HepG2 (cell line): Measurements from ENCODE around the gene CBX7.

Experiments used
- MXI1 ChIP-seq: IDR thresholded peaks from 3 replicates; pipeline ENCODE4 v1.6.1; 2012; ENCODE audit warnings: low read depth, low read length, inconsistent platforms, borderline replicate concordance
- PCBP2 ChIP-seq: fragments of 200-400 bp; formaldehyde crosslinking; optimal IDR thresholded peaks from 2 replicates; pipeline ENCODE3; 2018; ENCODE audit warnings: low read length, low read depth; ENCODE audit not compliant: poor library complexity, severe bottlenecking
- RAD21 ChIP-seq: fragments of 450-650 bp; formaldehyde crosslinking; IDR thresholded peaks from 2 replicates; pipeline ENCODE4 v1.5.0; 2020; ENCODE audit warnings: mild to moderate bottlenecking
- TCF7L2 ChIP-seq: IDR thresholded peaks from 2 replicates; pipeline ENCODE4 v1.6.1; 2011; ENCODE audit warnings: mild to moderate bottlenecking, low read depth, low read length, moderate library complexity
- ZNF12 ChIP-seq: sonication (generic); formaldehyde crosslinking; IDR thresholded peaks from 2 replicates; pipeline ENCODE4 v1.5.0; 2020; ENCODE audit warnings: missing genetic modification reagents
- ZNF598 ChIP-seq: sonication (generic); formaldehyde crosslinking; IDR thresholded peaks from 2 replicates; pipeline ENCODE4 v1.5.1; 2020; ENCODE audit warnings: mild to moderate bottlenecking, missing genetic modification reagents, borderline replicate concordance
- ZNF781 ChIP-seq: sonication (generic); formaldehyde crosslinking; IDR thresholded peaks from 2 replicates; pipeline ENCODE4 v1.5.1; 2020; ENCODE audit warnings: borderline replicate concordance, mild to moderate bottlenecking, missing genetic modification reagents; ENCODE audit errors: not compliant biosample characterization
- TF ChIP-seq, protein P1 (sequence below): IDR thresholded peaks from 2 replicates; pipeline ENCODE4 v1.6.1; 2016
- TF ChIP-seq, protein P2 (sequence below): sonication (generic); formaldehyde crosslinking; conservative IDR thresholded peaks from 2 replicates; pipeline ENCODE4 v1.5.0; 2020; ENCODE audit warnings: missing genetic modification reagents
- TF ChIP-seq, protein P3 (sequence below): sonication (generic); formaldehyde crosslinking; IDR thresholded peaks from 2 replicates; pipeline ENCODE4 v1.4.0; 2020; ENCODE audit warnings: missing genetic modification reagents
- TF ChIP-seq, protein P4 (sequence below): IDR thresholded peaks from 2 replicates; pipeline ENCODE4 v1.6.1; 2012; ENCODE audit warnings: inconsistent platforms
- TF ChIP-seq, protein P5 (sequence below): sonication (generic); formaldehyde crosslinking; IDR thresholded peaks from 2 replicates; pipeline ENCODE4 v1.4.0; 2020; ENCODE audit warnings: missing genetic modification reagents
- TF ChIP-seq, protein P6 (sequence below): sonication (generic); formaldehyde crosslinking; IDR thresholded peaks from 2 replicates; pipeline ENCODE4 v1.8.0; 2023; ENCODE audit warnings: mild to moderate bottlenecking, missing genetic modification reagents

DNA sequence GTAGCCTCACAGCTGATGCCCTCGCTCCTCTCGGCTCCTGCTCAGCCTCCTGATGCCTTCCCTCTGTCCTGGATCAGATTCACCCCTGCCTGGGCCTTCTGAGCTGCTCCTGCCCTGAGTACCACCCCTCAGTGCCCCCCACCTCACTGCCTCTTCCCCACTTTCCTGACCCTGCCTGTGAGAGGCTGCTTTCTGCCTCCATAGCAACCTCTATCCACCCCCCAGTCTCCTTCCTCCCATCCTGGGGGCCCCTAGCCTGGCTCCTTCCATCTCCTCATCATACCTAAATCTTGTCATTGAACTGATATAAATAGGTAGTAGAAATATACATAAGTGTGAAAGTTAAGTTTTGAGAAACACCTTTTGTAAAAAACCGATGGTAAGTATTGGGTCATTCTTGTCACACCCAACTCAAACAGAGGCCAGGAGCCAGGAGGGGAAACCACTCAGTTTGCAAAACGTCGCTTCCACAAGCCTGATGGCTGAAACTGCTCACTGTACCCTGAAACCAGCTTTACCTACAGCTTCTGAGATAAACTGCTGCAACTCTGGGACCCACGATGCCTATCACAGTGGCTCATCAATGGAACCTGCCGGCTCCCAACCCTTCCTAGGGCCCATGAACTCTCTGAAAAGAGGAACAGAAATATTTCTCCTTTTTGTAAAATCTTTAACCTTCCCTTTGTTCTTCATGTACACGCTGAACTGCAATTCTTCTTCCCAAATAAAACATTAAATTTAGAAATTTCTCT, 60.2 kb downstream of the CBX7 start:
- TF ChIP-seq, protein P1, sequence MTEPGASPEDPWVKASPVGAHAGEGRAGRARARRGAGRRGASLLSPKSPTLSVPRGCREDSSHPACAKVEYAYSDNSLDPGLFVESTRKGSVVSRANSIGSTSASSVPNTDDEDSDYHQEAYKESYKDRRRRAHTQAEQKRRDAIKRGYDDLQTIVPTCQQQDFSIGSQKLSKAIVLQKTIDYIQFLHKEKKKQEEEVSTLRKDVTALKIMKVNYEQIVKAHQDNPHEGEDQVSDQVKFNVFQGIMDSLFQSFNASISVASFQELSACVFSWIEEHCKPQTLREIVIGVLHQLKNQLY (CRISPR knock-in tag), result no peak
- TF ChIP-seq, protein P2, sequence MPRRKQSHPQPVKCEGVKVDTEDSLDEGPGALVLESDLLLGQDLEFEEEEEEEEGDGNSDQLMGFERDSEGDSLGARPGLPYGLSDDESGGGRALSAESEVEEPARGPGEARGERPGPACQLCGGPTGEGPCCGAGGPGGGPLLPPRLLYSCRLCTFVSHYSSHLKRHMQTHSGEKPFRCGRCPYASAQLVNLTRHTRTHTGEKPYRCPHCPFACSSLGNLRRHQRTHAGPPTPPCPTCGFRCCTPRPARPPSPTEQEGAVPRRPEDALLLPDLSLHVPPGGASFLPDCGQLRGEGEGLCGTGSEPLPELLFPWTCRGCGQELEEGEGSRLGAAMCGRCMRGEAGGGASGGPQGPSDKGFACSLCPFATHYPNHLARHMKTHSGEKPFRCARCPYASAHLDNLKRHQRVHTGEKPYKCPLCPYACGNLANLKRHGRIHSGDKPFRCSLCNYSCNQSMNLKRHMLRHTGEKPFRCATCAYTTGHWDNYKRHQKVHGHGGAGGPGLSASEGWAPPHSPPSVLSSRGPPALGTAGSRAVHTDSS (CRISPR knock-in tag), result no peak
- TF ChIP-seq, protein P3, sequence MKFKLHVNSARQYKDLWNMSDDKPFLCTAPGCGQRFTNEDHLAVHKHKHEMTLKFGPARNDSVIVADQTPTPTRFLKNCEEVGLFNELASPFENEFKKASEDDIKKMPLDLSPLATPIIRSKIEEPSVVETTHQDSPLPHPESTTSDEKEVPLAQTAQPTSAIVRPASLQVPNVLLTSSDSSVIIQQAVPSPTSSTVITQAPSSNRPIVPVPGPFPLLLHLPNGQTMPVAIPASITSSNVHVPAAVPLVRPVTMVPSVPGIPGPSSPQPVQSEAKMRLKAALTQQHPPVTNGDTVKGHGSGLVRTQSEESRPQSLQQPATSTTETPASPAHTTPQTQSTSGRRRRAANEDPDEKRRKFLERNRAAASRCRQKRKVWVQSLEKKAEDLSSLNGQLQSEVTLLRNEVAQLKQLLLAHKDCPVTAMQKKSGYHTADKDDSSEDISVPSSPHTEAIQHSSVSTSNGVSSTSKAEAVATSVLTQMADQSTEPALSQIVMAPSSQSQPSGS (CRISPR knock-in tag), result no peak
- no peak for TF ChIP-seq ZNF781 (CRISPR knock-in tag)
- TF ChIP-seq, protein P4, sequence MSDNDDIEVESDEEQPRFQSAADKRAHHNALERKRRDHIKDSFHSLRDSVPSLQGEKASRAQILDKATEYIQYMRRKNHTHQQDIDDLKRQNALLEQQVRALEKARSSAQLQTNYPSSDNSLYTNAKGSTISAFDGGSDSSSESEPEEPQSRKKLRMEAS, result no peak
- TF ChIP-seq TCF7L2, result no peak
- TF ChIP-seq PCBP2, result no peak
- no peak for TF ChIP-seq RAD21 (CRISPR knock-in tag)
- TF ChIP-seq, protein P5, sequence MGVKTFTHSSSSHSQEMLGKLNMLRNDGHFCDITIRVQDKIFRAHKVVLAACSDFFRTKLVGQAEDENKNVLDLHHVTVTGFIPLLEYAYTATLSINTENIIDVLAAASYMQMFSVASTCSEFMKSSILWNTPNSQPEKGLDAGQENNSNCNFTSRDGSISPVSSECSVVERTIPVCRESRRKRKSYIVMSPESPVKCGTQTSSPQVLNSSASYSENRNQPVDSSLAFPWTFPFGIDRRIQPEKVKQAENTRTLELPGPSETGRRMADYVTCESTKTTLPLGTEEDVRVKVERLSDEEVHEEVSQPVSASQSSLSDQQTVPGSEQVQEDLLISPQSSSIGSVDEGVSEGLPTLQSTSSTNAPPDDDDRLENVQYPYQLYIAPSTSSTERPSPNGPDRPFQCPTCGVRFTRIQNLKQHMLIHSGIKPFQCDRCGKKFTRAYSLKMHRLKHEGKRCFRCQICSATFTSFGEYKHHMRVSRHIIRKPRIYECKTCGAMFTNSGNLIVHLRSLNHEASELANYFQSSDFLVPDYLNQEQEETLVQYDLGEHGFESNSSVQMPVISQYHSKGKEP (CRISPR knock-in tag), result no peak
- TF ChIP-seq ZNF12 (CRISPR knock-in tag), result no peak
- TF ChIP-seq MXI1, result no peak
- no peak for TF ChIP-seq ZNF598
- TF ChIP-seq, protein P6, sequence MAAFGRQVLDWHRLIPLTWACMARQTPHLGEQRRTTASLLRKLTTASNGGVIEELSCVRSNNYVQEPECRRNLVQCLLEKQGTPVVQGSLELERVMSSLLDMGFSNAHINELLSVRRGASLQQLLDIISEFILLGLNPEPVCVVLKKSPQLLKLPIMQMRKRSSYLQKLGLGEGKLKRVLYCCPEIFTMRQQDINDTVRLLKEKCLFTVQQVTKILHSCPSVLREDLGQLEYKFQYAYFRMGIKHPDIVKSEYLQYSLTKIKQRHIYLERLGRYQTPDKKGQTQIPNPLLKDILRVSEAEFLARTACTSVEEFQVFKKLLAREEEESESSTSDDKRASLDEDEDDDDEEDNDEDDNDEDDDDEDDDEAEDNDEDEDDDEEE (CRISPR knock-in tag), result no peak
